WTC11 (cell line): ENCODE results near the gene CCDC82.

Experiments
- ATF1 ChIP-seq: sonication (generic); formaldehyde crosslinking; IDR thresholded peaks from 2 replicates; pipeline ENCODE4 v1.8.1; 2023; ENCODE audit warnings: mild to moderate bottlenecking, moderate library complexity, missing genetic modification reagents
- CTCF ChIP-seq: fragments of 200-600 bp; IDR thresholded peaks from 2 replicates; pipeline ENCODE4 v1.8.0; 2022; ENCODE audit warnings: antibody characterized with exemption
- ETV6 ChIP-seq: sonication (generic); formaldehyde crosslinking; IDR thresholded peaks from 2 replicates; pipeline ENCODE4 v1.8.1; 2022; ENCODE audit warnings: mild to moderate bottlenecking, missing genetic modification reagents
- TF ChIP-seq, protein P1 (sequence below): sonication (generic); formaldehyde crosslinking; IDR thresholded peaks from 2 replicates; pipeline ENCODE4 v1.8.0; 2022; ENCODE audit warnings: mild to moderate bottlenecking, missing genetic modification reagents

GRCh38 chr11:96309016-96309642 is 80.6 kb downstream of the CCDC82 start:
- TF ChIP-seq, protein P1, sequence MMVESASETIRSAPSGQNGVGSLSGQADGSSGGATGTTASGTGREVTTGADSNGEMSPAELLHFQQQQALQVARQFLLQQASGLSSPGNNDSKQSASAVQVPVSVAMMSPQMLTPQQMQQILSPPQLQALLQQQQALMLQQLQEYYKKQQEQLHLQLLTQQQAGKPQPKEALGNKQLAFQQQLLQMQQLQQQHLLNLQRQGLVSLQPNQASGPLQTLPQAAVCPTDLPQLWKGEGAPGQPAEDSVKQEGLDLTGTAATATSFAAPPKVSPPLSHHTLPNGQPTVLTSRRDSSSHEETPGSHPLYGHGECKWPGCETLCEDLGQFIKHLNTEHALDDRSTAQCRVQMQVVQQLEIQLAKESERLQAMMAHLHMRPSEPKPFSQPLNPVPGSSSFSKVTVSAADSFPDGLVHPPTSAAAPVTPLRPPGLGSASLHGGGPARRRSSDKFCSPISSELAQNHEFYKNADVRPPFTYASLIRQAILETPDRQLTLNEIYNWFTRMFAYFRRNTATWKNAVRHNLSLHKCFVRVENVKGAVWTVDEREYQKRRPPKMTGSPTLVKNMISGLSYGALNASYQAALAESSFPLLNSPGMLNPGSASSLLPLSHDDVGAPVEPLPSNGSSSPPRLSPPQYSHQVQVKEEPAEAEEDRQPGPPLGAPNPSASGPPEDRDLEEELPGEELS (CRISPR knock-in tag): no peak
- TF ChIP-seq CTCF (no peak), ETV6 (CRISPR knock-in tag) (no peak), ATF1 (CRISPR knock-in tag) (no peak)
